CD4-positive, alpha-beta T cell (primary cell): ENCODE data around the gene HCST. TPM values are rescaled to one million over a fixed set of nuclear protein-coding genes. Genes with fewer than 3 reads are reported as not detected.

Experiments used
- ATAC-seq: fragments of 200-7000 bp; cut with Tn5 transposase; one replicate; pipeline ENCODE4 v1.10.0; 2022; ENCODE audit warnings: mild to moderate bottlenecking; ENCODE audit not compliant: poor library complexity
- CTCF ChIA-PET: fragments of 350-600 bp; sonication (Branson Sonifier 250); formaldehyde crosslinking; loops from one replicate; lab custom pipeline; 2021; ENCODE audit warnings: antibody characterized with exemption, inconsistent platforms; lab: Charles Lee
- POLR2A ChIA-PET: fragments of 350-600 bp; sonication (Branson Sonifier 250); formaldehyde crosslinking; loops from one replicate; lab custom pipeline; 2021; ENCODE audit warnings: antibody characterized with exemption, inconsistent platforms; lab: Charles Lee
- DNase-seq, 14 experiments: peaks; one replicate each; pipeline ENCODE4 v3.0.0-alpha.2; 2013 to 2020; ENCODE audit warnings: mixed read lengths in 2 of 14
- H3K27ac ChIP-seq, 2 donors: one replicate each; pipeline versions ENCODE4 v1.5.1 to v1.7.0; 2013; ENCODE audit warnings: low read length in 2 of 2, low read depth in 1 of 2, mild to moderate bottlenecking in 1 of 2
- H3K27me3 ChIP-seq, 2 experiments: 1 replicate in 1 of 2; 2 replicates in 1 of 2; pipeline versions ENCODE4 v1.6.1 to v1.7.0; 2013; ENCODE audit warnings: low read length in 2 of 2, control low read depth in 1 of 2, mild to moderate bottlenecking in 1 of 2, moderate library complexity in 1 of 2; ENCODE audit not compliant: insufficient read depth in 2 of 2, control insufficient read depth in 1 of 2
- H3K36me3 ChIP-seq: one replicate; pipeline ENCODE4 v1.6.1; 2013; ENCODE audit warnings: low read length, control low read depth; ENCODE audit not compliant: insufficient read depth
- H3K4me1 ChIP-seq: one replicate; pipeline ENCODE4 v1.6.1; 2013; ENCODE audit warnings: low read length, control low read depth; ENCODE audit not compliant: insufficient read depth
- H3K4me3 ChIP-seq: one replicate; pipeline ENCODE4 v1.5.1; 2013; ENCODE audit warnings: mild to moderate bottlenecking, low read length, moderate library complexity
- H3K9me3 ChIP-seq, 2 experiments: 1 replicate in 1 of 2; 2 replicates in 1 of 2; pipeline versions ENCODE4 v1.6.1 to v1.7.0; 2013; ENCODE audit warnings: low read length in 2 of 2, mild to moderate bottlenecking in 2 of 2, control low read depth in 1 of 2, moderate library complexity in 1 of 2; ENCODE audit not compliant: control insufficient read depth in 1 of 2, insufficient read depth in 1 of 2
- H3K27ac Mint-ChIP-seq: one replicate; pipeline ENCODE4 v1.8.0; 2020; ENCODE audit warnings: mixed read lengths
- H3K27me3 Mint-ChIP-seq: one replicate; pipeline ENCODE4 v1.8.0; 2021; ENCODE audit warnings: mixed read lengths
- H3K36me3 Mint-ChIP-seq: one replicate; pipeline ENCODE4 v1.8.0; 2021; ENCODE audit warnings: low read depth, mixed read lengths
- H3K4me1 Mint-ChIP-seq: one replicate; pipeline ENCODE4 v1.8.0; 2021; ENCODE audit warnings: low read depth, mixed read lengths
- H3K4me3 Mint-ChIP-seq: one replicate; pipeline ENCODE4 v1.8.0; 2020; ENCODE audit warnings: mild to moderate bottlenecking, mixed read lengths
- H3K9me3 Mint-ChIP-seq: one replicate; pipeline ENCODE4 v1.8.0; 2020; ENCODE audit warnings: mixed read lengths
- CTCF ChIP-seq: fragments of 200-600 bp; IDR thresholded peaks from one replicate; pipeline ENCODE4 v1.8.0; 2022; ENCODE audit warnings: antibody characterized with exemption, mild to moderate bottlenecking
- intact Hi-C, 2 experiments: fragments of 100-400 bp; cut with DNase I in 1 of 2; cut with micrococcal nuclease in 1 of 2; formaldehyde crosslinking; loops; one replicate each; pipeline versions ENCODE4 v1.15.1 to v1.9.0; 2023 to 2025; cut with DNase I, micrococcal nuclease
- total RNA-seq, 174 experiments: library from RNA in 2 of 174; stranded (reverse) in 2 of 174; gene quantifications; one replicate each; pipeline ENCODE4 v1.2.3 and lab custom pipeline; 2021 to 2026

Gene HCST
- total RNA-seq, 2 experiments from 2014 or later = 72.4 to 78.6 TPM

- no peak for ATAC-seq
Observed at GRCh38 chr19:35858311-35858710, 44.0 kb upstream of the HCST start.

GRCh38 chr19:35859414-35859813 lies 42.9 kb upstream of the HCST start:
- peaks cover 5% of the 10 kb centered on the region for H3K4me1 Mint-ChIP-seq
- no peaks in the 10 kb centered on the region for H3K36me3 Mint-ChIP-seq
- no peak overlapping the region for H3K4me3 ChIP-seq
- no peak overlapping the region for H3K4me3 Mint-ChIP-seq
- no peaks in the 10 kb centered on the region for H3K9me3 Mint-ChIP-seq
- H3K9me3 ChIP-seq = peaks cover 0 to 32% of the 10 kb centered on the region in 2 experiments
- intact Hi-C loops = no loop called here
- TF ChIP-seq CTCF = no peak
- POLR2A ChIA-PET = no interaction called here
- H3K27ac ChIP-seq = no peak overlapping the region
- ATAC-seq = no peak
- no peak overlapping the region for H3K27ac Mint-ChIP-seq
- H3K36me3 ChIP-seq = no peaks in the 10 kb centered on the region
- peaks cover 81% of the 10 kb centered on the region for H3K27me3 Mint-ChIP-seq
- CTCF ChIA-PET = no interaction called here
- H3K4me1 ChIP-seq = peaks cover 24% of the 10 kb centered on the region
- DNase-seq = no peak
- H3K27me3 ChIP-seq = peaks cover 58 to 63% of the 10 kb centered on the region in 2 experiments

More at GRCh38 chr19:35858311-35858710, 44.0 kb upstream of the HCST start:
- Mint-ChIP-seq H3K9me3 (no peaks in the 10 kb centered on the region), H3K36me3 (no peaks in the 10 kb centered on the region), H3K4me1 (peaks cover 5% of the 10 kb centered on the region), H3K27me3 (peaks cover 79% of the 10 kb centered on the region), H3K4me3 (peak overlapping the region; percentile 1), H3K27ac (no peak overlapping the region)
- TF ChIP-seq CTCF = no peak
- Histone ChIP-seq H3K4me3 (no peak overlapping the region), H3K27ac (no peak overlapping the region), H3K27me3 (peaks cover 58 to 63% of the 10 kb centered on the region in 2 experiments), H3K36me3 (no peaks in the 10 kb centered on the region), H3K9me3 (peaks cover 0 to 32% of the 10 kb centered on the region in 2 experiments), H3K4me1 (peaks cover 24% of the 10 kb centered on the region)
- intact Hi-C loops = no loop called here
- ChIA-PET CTCF (no interaction called here), POLR2A (no interaction called here)
- DNase-seq = no peak

- Histone ChIP-seq H3K4me3 (no peak overlapping the region), H3K9me3 (peaks cover 0 to 32% of the 10 kb centered on the region in 2 experiments), H3K27me3 (peaks cover 48 to 57% of the 10 kb centered on the region in 2 experiments), H3K36me3 (no peaks in the 10 kb centered on the region), H3K4me1 (peaks cover 24% of the 10 kb centered on the region), H3K27ac (no peak overlapping the region)
- Mint-ChIP-seq H3K4me1 (peaks cover 5% of the 10 kb centered on the region), H3K27me3 (peaks cover 77% of the 10 kb centered on the region), H3K27ac (no peak overlapping the region), H3K4me3 (no peak overlapping the region), H3K9me3 (no peaks in the 10 kb centered on the region), H3K36me3 (no peaks in the 10 kb centered on the region)
- no peak for TF ChIP-seq CTCF
- CTCF ChIA-PET = no interaction called here
- POLR2A ChIA-PET = no interaction called here
- DNase-seq (peak in 1 of 14 experiments; percentile 18), ATAC-seq (no peak)
- intact Hi-C loops = no loop called here
Observed at GRCh38 chr19:35860436-35860817, 41.9 kb upstream of the HCST start.
